Skin epidermis (tissue), 12 donors: Measurements from ENCODE around the gene CELF5.
"Not testable (repeated sequence)": the region's sequence is repeated elsewhere in the genome, so short reads cannot be mapped to it uniquely, and the experiment has no call there.

ENCODE experiments used
- H3K27ac ChIP-seq, 21 experiments: fragments of 200-600 bp; sonication (generic) in 11 of 21; one replicate each; pipeline ENCODE4 v1.5.0; 2020; ENCODE audit warnings: mild to moderate bottlenecking in 3 of 21, inconsistent platforms in 2 of 21, moderate library complexity in 2 of 21
- H3K4me3 ChIP-seq, 7 experiments: fragments of 200-600 bp; sonication (generic) in 2 of 7; one replicate each; pipeline ENCODE4 v1.5.0; 2020; ENCODE audit warnings: inconsistent platforms in 2 of 7, mild to moderate bottlenecking in 2 of 7, moderate library complexity in 1 of 7

The CELF5 gene

DNA sequence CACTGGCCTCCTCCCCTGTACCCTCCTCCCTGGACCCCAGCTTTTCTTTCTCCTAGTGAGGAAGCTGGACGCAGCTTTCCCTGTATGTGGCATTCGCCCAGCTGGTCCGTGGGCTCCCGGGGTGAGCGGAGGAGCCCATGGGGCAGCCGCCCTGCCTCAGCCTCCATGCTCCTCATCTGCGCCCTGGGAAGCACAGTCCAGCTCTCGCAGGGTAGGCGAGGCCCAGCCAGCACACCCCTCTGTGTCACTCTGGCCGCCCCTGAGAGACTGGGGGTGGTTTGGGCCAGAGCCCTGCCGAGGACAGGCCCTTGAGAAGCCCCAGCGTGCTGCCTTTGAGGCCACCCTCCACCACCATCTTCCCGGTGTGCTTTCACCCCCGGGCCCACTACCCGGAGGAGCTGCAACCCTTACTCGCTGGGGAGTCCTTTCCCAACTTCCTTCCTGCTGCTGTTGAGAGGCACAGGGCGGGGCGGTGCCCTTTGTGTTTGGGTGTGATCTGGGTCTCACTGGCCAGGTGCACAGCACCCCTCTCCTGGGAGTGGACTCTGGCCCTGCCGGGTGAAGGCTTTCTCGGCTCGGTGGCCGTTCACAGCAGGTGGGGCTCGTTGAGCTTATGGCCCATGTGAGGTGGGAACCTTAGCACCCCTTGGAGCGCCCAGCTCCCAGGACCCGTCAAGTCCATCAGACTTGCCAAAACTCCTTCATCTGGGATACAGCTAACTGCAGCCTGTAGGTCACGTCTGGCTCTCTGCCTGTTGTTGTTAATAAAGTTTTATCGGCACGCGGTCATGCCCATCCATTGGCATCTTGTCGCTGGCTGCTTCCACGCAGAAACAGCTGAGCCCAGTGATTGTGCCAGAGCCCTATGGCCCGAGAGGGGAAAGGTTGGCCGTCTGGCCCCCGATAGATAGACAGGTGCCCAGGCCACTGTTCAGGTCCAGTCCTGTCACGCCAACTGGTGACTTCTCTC, 35.5 kb upstream of the CELF5 start:
- Histone ChIP-seq H3K4me3 (no peak overlapping the region), H3K27ac (peak overlapping the region in 1 of 21 experiments; percentile 41)

DNA sequence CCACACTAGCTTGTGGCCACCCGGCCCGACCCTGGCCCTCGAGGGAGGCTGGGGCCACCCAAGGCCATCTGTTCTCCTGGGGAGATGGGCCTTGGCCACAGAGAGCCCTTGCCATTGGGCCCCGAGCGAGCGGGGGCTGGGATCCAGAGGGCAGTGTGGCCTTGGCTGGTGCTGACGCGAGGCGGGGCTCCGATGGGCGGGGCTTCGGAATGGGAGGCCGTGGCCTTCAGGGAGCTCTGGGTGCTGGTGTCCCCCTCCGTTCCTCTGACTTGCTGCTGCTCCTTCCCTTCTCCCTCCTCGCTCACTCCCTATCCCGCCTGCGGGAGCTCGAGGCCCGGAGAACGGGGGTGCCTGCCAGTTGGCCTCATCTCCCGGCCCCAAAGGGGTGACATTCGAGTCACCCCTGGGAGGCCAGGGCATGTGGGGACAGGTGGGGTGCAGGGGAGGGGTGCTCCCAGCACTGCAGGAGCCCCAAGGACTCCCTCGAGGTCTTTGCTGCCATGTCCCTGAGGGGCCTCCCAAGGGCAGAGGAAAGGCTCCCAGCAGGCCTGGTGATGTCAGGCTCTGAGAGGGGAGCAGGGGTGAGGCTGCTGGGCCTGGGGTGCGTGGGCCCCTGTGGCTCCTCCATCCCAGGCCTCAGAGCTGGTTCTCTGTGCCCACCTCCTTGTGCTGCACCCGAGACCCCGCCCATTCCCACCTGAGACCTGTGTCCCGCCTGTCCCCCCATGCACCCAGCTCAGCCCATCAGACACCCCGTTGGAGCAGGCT, 34.6 kb upstream of the CELF5 start:
- no peak overlapping the region for H3K27ac ChIP-seq
- H3K4me3 ChIP-seq: no peak overlapping the region

DNA sequence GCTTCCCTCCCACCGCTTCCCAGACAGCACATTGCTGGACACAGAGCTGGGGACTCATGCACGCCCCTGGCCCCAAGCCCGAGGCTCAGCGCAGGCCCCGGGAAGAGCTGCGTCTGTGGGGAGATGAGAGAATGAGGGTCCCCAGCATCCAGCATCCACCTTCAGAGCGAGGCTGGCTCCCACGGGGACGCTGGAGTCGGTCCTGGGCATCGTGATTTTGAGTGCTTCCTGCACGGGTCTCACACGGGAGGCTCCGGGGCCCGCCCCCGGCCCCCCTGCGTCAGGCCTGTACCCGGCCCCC, 34.0 kb upstream of the CELF5 start:
- H3K4me3 ChIP-seq: no peak overlapping the region
- H3K27ac ChIP-seq: no peak overlapping the region

DNA sequence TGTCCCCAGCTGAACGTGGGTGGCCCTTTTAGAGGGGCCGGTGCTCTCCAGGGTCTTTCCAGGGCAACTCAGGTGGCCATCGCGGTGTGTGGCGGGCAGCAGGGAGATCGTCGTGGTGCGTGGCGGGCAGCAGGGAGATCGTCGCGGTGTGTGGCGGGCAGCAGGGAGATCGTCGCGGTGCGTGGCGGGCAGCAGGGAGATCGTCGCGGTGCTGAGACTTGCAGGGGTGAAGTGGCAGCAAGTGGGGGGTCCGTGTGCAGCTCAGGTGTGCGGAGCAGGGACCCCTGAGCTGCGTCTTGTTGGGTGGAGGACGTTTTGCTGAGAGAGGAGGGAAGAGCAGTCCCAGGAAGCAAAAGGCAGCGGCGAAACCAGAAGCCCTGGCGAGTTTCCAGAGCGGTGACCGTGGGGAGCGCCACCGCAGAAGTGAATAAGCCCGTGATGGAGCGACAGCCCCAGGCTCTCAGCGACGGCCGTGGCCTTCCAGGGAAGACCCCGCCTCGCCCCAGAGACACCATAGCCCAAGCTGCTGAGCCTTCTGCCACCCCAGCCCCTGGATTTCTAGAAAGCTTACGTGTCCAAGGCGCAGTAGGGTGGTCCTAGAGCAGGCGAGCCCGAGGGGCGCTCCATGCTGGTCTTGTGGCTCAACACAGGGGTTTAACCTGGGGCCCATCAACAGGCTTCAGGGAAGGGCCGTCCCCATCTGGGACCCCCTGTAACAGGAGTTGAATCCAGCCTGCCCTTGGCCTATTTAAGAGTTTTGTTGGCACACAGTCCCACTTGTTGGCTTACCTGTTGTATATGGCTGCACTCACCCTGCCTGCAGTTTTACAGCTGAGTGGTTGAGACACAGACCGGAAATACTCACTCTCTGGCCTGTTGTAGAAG, 33.3 kb upstream of the CELF5 start:
- Histone ChIP-seq H3K4me3 (no peak overlapping the region), H3K27ac (no peak overlapping the region)

DNA sequence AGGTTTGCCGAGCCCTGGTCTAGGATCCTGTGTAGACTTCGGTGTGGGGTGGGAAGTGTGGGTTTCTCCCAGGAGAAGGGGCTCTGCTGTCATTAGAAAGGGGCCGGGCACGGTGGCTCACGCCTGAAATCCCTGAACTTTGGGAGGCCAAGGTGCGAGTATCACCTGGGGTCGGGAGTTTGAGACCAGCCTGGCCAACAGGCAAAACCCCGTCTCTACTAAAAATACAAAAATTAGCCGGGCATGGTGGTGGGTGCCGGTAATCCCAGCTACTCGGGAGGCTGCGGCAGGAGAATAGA, 32.7 kb upstream of the CELF5 start:
- H3K27ac ChIP-seq, H3K4me3 ChIP-seq: not testable (repeated sequence)

DNA sequence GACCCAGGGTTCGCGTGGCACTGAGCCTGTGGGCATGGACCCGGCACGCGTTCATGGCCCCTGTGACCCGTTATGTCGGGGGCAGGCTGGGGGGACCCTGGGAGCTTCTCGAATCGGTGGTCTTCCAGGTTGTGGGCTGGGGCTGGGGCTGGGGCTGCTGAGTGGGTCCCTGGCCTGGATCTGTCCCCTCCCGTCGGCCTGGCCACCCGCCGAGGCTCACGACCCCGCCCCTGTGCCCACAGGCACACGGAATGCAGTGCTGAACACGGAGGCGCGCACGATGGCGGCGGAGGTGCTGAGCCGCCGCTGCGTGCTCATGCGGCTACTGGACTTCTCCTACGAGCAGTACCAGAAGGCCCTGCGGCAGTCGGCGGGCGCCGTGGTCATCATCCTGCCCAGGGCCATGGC, 32.2 kb upstream of the CELF5 start:
- H3K4me3 ChIP-seq: no peak overlapping the region
- no peak overlapping the region for H3K27ac ChIP-seq

DNA sequence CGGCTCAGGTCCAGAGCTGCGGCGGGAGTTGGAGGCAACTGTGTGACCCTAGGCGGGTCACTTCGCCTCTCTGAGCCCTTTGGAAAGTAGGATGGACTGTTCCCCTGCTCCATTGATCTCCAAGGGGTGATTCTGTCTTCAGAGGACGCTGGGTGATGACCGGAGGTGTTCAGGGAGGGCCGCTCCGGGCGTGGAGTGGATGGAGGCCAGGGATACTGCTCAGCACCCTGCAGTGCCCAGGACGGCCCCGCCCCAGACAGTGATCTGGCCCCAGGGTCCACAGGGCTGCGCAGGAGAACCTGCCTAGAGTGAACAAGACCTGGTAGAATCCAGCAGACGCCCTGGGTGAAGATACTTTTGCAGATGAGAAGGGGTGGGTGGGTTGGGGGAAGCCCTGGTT, 31.8 kb upstream of the CELF5 start:
- Histone ChIP-seq H3K4me3 (no peak overlapping the region), H3K27ac (no peak overlapping the region)

DNA sequence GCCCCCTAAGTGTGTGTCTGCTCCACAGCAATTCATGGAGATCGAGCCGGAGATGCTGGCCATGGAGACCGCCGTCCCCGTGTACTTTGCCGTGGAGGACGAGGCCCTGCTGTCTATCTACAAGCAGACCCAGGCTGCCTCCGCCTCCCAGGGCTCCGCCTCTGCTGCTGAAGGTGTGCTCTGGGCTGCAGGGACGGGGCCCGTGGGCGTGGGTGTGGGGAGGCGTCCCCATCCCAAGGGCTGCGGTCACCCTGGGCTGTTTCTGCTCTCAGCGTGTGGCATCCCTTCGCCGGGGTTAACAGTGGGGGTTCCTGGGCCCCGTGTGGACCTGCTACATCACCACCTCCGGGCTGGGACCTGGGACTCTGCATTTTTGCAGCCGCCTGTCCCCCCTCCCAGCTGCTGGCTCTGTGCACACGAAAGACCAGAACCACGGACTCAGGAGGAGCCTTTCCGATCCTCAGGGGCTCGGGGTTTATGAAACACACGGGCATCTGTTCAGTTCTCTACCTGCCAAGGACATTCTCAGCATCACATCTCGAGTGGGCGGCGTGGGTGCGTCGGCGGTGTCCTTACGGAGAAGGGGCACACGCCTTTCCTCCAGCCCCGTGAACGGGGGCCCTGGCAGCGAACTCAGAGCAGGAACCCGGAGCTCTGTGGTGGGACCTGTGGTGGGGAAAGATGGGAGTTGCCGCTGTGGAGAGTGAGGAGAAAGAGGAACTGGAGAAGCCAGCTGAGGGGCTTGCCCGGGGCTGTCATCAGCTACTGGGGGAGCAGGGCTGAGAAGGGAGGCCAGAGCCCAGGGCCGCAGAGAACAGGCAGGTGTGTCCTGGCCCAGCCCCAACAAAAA, 31.0 kb upstream of the CELF5 start:
- H3K27ac ChIP-seq: no peak overlapping the region
- H3K4me3 ChIP-seq: no peak overlapping the region

DNA sequence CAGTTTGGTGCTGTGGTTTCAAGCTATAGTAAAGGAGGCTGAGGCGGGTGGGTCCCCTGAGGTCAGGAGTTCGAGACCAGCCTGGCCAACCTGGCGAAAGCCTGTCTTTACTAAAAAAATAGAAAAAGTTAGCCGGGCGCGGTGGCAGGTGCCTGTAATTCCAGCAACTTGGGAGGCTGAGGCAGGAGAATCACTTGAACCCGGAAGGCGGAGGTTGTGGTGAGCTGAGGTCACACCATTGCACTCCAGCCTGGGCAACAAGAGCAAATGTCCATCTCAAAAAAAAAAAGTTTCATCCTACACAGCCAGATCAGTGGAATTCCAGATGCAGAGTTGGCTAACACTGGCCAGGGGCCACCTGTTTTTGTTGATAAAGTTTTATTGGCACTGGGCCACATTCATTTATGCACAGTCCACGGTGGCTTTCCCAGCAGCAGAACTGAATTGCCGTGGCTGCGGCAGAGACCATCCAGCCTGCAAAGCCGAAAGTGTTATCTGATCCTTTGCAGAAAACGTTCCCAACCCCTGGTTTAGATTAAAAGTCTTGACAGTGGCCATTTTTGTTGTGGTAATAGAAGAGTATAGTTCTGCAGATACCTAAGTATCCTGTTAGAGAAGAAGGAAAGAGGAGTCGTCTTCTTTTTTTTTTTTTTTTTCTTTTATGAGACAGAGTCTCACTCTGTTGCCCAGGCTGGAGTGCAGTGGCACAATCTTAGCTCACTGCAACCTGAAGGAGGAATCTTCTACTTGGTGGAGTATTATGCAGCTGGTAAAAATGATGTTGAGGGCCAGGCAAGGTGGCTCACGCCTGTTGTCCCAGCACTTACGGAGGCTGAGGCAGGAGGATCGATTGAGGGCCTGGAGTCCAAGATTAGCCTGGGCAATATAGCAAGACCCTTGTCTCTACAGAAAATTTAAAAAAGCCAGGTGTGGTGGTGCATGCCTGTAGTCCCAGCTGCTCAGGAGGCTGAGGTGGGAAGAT, 30.1 kb upstream of the CELF5 start:
- H3K27ac ChIP-seq: no peak overlapping the region
- H3K4me3 ChIP-seq: no peak overlapping the region

DNA sequence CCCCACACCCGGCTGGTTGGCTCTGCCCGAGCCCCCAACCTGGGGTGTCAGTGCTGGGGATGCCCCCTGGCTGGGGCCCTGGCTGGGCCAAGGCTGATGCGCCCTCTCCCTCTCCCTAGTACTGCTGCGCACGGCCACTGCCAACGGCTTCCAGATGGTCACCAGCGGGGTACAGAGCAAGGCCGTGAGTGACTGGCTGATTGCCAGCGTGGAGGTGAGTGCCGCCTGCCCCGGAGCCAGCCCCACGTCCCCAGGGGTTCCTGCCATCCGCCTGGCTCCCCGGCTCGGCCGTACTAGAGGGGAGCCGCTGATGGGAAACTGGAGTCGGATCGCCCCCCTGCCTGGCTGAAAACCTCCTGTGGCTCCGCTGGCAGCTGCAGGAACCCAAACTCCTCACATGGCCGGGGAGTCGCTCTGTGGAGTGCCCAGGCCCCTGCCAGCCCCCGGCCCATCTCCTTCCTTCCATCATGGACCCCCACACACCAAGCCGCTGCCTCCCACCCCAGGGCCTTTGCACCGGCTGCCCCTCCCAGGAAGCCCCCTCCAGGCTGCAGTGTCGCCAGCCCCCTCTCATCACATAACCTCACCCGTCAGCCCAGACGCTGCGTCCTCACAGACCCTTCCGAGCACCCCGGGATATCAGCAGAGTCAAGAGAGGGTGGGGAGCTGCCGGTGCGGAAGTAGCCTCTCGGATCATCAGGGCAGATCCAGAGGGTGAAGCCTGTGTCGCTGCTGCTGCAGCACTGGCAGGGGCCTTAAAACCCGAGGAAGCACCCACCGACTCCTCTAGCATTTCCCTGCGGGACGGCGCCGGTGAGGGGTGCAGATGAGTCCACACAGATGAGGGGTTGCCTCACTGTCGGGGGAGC, 28.2 kb upstream of the CELF5 start:
- Histone ChIP-seq H3K4me3 (no peak overlapping the region), H3K27ac (no peak overlapping the region)

DNA sequence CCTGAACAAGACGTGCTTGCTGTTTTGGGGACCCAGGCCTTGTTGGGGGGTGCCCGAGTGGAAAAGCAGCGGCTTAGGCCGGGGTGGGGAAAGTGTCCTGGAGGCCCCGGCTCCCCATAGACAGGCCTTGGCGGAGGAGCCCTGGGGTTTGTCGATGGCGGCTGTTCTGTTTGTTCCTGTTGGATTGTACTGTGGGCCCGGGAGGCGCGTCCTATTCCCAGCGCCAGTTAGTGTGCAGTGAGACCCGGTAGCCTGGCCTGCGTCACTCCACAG, 27.6 kb upstream of the CELF5 start:
- Histone ChIP-seq H3K27ac (no peak overlapping the region), H3K4me3 (no peak overlapping the region)

DNA sequence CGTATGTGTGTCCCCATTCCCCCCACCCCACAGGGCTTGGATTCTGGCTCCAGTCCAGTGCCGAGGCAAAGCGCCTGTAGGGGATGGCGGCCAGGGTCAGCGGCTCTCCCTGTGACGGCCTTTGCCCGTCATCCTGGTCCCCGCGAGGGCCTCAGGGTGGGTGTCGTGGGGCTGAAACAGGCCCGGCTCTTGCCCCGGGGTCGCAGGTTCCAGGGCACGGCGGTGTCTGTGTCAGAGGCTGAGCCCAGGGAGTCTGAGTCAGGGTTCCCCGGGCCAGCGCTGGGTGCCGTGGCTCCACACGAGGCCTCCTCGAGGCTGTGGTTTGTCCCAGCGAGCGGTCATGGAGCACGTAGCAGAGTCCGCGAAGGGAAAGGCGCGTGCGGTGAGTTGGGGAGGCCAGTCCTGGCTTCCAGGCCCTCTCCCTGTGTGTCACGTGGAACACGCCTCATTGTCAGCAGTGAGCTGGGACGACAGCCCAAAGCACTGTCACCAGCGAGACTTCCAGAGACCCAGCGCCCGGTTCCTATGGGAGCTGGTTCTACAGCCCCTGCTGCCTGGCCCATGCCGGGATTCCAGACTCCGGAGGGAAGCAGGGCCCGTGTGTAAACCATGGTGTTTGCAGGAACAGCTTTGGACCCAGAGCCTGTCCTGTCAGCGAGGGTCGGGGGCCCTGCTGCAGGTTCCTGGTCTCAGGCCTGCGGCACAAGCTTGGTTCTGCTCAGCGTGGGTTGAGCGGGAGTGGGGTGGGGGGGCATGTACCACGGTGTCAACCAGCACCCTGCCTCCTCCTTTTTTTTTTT, 25.4 kb upstream of the CELF5 start:
- no peak overlapping the region for H3K4me3 ChIP-seq
- H3K27ac ChIP-seq: no peak overlapping the region

DNA sequence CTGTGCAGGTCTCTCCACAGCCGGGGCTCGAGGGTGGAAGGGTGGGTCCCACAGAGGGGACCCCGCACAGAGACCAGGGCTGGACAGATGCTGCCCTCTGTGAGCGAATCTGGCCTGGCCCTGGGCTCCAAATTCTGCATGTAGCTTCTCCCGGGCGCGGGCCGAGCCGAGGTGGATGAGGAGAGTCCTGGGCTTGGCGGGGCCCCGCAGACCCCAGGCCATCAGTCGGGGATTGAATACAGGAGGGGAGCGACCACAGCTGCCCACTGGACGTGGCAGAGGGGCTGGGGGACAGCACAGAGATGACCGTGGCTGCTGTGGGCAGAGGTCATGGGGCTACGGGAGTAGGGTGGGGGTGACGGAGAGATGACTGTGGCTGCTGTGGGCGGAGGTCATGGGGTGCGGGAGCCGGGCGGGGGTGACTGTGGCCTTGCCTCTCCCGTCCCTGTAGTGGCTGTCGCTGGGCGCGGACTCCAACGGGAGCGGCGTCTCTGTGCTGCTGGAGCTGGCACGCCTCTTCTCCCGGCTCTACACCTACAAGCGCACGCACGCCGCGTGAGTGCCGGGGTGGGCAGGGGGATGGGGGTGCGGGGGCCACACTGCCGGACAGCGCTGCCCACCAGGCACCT, 23.3 kb upstream of the CELF5 start:
- no peak overlapping the region for H3K27ac ChIP-seq
- H3K4me3 ChIP-seq: no peak overlapping the region

DNA sequence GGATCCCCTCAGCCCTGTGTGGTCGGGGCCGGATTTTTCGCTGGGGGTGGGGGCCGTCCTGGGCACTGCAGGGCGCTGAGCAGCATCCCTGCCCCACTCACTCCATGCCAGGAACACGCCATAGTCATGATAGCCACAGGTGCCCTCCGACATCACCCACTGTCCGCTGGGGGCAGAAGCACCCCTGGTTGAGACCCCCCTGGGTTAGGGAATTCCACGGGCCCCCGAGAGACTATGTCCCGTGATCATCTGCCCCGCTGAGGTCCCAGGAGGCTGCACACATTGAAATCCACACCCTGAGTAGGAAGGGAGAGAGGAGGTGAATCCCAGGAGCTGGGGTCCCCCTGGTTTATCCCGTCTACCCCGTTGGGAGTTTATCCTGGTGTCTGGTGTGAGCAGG, 22.6 kb upstream of the CELF5 start:
- H3K27ac ChIP-seq: no peak overlapping the region

DNA sequence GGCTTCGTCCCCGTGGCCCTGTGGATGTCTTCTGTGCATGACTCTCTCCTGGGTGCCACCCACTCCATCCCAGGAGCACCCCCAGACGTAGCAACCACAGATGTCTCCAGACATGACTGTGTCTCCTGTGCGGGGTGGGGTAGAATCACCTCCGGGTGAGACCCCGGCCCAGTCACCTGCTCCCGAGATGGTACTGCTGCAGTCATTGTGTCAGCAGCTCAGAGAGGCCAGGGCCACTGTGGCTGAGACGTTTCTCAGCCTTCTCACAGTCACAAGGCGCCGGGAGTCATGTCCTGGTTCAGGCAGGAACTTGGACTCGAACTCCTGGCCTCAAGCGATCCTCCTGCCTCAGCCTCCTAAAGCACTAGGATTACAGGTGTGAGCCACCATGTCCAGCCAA, 22.1 kb upstream of the CELF5 start:
- H3K27ac ChIP-seq: no peak overlapping the region
- no peak overlapping the region for H3K4me3 ChIP-seq

More for the DNA sequence above, 22.6 kb upstream of the CELF5 start:
- H3K4me3 ChIP-seq: no peak overlapping the region

DNA sequence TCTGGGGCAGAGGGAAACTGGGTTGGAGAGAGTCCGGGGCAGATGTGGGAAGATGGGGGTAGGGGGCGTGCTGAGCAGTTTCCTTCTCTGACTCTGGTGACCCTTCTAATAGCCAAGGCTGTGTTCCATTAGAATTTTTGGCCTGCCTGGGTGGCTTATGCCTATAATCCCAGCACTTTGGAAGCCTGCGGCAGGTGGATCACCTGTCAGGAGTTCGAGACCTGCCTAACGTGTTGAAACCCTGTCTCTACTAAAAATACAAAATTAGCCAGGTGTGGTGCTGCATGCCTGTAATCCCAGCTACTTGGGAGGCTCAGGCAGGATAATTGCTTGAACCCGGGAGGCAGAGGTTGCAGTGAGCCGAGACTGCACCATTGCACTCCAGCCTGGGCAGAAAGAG, 21.6 kb upstream of the CELF5 start:
- not testable (repeated sequence) for H3K27ac ChIP-seq, H3K4me3 ChIP-seq
